Body of pancreas (tissue), 4 donors: ENCODE data around the gene TENM3. TPM values are rescaled to one million over a fixed set of nuclear protein-coding genes. Genes with fewer than 3 reads are reported as not detected.

ENCODE experiments used
- ATAC-seq: fragments of 150-250 bp; one replicate; pipeline ENCODE4 v1.9.1; 2016
- DNase-seq, 4 donors: peaks; one replicate each; pipeline ENCODE4 v3.0.0-alpha.2; 2019
- H3K27ac ChIP-seq, 4 donors: fragments of 200-600 bp; sonication (generic); 1 replicate in 3 of 4; 2 replicates in 1 of 4; pipeline versions ENCODE4 v1.5.1 to v1.6.1; 2016 to 2019; ENCODE audit warnings: mild to moderate bottlenecking in 1 of 4, mixed read lengths in 1 of 4, moderate library complexity in 1 of 4
- H3K27me3 ChIP-seq, 2 donors: fragments of 200-600 bp; sonication (generic); one replicate each; pipeline ENCODE4 v1.6.0; 2016; ENCODE audit warnings: mild to moderate bottlenecking in 1 of 2
- H3K36me3 ChIP-seq, 2 donors: fragments of 200-600 bp; sonication (generic); replicated peaks in 1 of 2; 2 replicates each; pipeline ENCODE4 v1.5.1; 2016; ENCODE audit warnings: low read depth in 2 of 2; ENCODE audit not compliant: insufficient read depth in 1 of 2
- H3K4me1 ChIP-seq: fragments of 200-600 bp; sonication (generic); one replicate; pipeline ENCODE4 v1.6.0; 2016
- H3K4me3 ChIP-seq, 2 donors: fragments of 200-600 bp; sonication (generic); 1 replicate in 1 of 2; 2 replicates in 1 of 2; pipeline ENCODE4 v1.5.1; 2016 to 2019
- H3K9me3 ChIP-seq, 3 donors: fragments of 200-600 bp; sonication (generic); 1 replicate in 2 of 3; 2 replicates in 1 of 3; pipeline ENCODE4 v1.5.1; 2016
- POLR2A ChIP-seq, 3 donors: fragments of 450-650 bp; IDR thresholded peaks; one replicate each; pipeline ENCODE4 v1.6.1; 2016; ENCODE audit warnings: antibody characterized with exemption in 3 of 3, mild to moderate bottlenecking in 2 of 3
- WGBS, 2 donors: methylation state at CpG; one replicate each; pipeline ENCODE4 v1.1.5; 2017; 5-methylcytosine and 5-hydroxymethylcytosine counted together
- intact Hi-C: fragments of 100-400 bp; cut with DNase I; formaldehyde crosslinking; loops from one replicate; pipeline ENCODE4 v1.15.1; 2023
- total RNA-seq, 2 donors: library from RNA; depleted of rRNA; stranded (reverse); fragments of >200 nt; gene quantifications; one replicate each; pipeline ENCODE4 v1.1.0, GENCODE V29; 2016
- TF ChIP-seq, protein P1 (sequence below), 7 experiments: fragments of 450-650 bp in 4 of 7; fragments of 200-600 bp in 3 of 7; sonication (generic) in 3 of 7; IDR thresholded peaks; one replicate each; pipeline ENCODE4 v1.5.1; 2016 to 2019; ENCODE audit warnings: antibody characterized with exemption in 7 of 7

Gene TENM3
- total RNA-seq, 2 donors from 2014 or later = 2.3 to 9.6 TPM

DNA sequence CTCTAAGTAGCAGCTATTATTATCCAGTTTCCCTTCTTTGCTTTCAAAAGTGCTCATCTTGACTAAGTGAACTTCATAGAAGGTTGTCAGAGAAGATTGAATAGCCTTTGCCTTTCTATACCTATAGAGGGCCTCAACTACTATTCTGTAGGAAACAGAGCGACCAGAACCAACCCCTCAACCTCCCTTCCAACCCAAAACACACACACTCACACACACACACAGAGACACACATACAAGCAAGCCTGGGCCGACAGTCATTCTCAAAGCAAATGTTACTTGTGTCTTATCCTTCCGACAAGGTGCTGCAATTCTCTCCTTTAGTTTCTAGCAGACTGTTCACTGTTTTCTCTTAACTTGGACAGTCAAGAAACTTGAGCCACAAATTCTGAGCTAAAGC is 472.3 kb downstream of the TENM3 start:
- TF ChIP-seq POLR2A (IDR thresholded peaks at IDR 0.05) = no peak
- TF ChIP-seq, protein P1, sequence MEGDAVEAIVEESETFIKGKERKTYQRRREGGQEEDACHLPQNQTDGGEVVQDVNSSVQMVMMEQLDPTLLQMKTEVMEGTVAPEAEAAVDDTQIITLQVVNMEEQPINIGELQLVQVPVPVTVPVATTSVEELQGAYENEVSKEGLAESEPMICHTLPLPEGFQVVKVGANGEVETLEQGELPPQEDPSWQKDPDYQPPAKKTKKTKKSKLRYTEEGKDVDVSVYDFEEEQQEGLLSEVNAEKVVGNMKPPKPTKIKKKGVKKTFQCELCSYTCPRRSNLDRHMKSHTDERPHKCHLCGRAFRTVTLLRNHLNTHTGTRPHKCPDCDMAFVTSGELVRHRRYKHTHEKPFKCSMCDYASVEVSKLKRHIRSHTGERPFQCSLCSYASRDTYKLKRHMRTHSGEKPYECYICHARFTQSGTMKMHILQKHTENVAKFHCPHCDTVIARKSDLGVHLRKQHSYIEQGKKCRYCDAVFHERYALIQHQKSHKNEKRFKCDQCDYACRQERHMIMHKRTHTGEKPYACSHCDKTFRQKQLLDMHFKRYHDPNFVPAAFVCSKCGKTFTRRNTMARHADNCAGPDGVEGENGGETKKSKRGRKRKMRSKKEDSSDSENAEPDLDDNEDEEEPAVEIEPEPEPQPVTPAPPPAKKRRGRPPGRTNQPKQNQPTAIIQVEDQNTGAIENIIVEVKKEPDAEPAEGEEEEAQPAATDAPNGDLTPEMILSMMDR (IDR thresholded peaks at IDR 0.05) = no peak
- Histone ChIP-seq H3K4me1 (no peaks in the 10 kb centered on the region), H3K4me3 (no peak overlapping the region), H3K27me3 (no peaks in the 10 kb centered on the region), H3K36me3 (no peaks in the 10 kb centered on the region), H3K27ac (no peak overlapping the region), H3K9me3 (no peaks in the 10 kb centered on the region)
- DNase-seq = no peak
- ATAC-seq = no peak
- WGBS, 2 donors = 79 to 87% methylated on average over 3 of the region's 3 CpGs
- intact Hi-C loops = no loop called here

DNA sequence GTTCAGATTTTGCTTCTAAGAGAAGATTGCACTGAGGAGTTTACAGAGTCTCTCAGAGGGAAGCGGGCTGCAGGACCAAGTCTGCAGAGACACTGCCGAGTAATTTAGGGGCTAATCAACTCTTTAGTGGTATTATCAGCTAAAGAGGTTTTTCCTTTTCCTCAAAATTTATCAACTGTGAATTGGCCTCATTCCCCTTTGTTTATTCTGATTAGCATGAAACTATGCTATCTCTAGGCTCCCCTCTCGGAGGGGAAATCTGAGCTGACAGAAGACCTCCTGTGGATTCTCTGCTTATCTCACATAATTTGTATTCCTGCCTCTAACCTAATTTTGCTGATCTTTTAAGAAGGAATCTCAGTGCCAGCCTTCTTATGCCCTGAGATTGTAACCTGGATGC is 473.0 kb downstream of the TENM3 start:
- no peaks in the 10 kb centered on the region for H3K36me3 ChIP-seq
- H3K27ac ChIP-seq = no peak overlapping the region
- H3K4me3 ChIP-seq = no peak overlapping the region
- TF ChIP-seq, protein P1 (IDR thresholded peaks at IDR 0.05) = no peak
- TF ChIP-seq POLR2A (IDR thresholded peaks at IDR 0.05) = no peak
- no peaks in the 10 kb centered on the region for H3K27me3 ChIP-seq
- ATAC-seq (no peak), DNase-seq (no peak)
- intact Hi-C loops = no loop called here
- no peaks in the 10 kb centered on the region for H3K9me3 ChIP-seq
- no peaks in the 10 kb centered on the region for H3K4me1 ChIP-seq
- 82 to 89% methylated on average over 3 of the region's 3 CpGs for WGBS, 2 donors

DNA sequence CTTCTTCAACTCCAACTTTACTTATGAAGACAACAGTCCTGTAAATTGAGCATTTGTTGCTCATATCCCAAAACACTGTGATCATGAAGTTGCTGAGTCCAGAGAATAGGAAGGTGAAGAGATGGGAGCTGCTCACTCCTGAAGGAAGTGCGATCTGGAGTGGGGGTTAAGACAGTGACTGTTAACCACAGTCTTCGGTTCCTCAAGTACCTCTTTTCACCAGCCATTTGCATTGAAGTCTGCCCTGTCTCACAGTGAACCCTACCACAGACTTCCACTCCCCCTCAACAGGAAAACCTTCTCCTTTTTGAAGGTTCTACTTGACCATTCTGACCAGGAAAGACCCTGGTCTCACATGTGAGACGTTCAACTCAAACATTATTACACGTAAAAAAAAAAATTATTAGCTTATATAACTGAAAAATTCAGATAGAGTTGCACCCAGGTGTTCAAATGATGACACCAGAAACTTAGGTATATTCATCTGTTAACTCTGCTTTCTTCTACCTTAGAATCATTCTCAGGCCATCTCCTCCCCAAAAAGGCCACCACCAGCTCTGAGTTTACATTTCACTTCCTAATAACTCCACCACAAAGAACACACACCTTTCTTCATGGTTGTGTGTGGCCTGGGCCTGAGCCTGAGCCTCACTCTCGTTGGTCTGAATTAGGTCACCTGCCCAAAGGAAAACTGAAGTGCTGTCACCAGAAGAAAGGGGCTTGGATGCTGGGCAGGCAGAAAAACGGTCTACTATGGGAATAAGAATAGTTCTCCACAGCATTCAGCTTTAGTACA is 474.8 kb downstream of the TENM3 start:
- no peak overlapping the region for H3K4me3 ChIP-seq
- no peaks in the 10 kb centered on the region for H3K4me1 ChIP-seq
- no peak for DNase-seq
- no peak overlapping the region for H3K27ac ChIP-seq
- H3K9me3 ChIP-seq = no peaks in the 10 kb centered on the region
- TF ChIP-seq POLR2A (IDR thresholded peaks at IDR 0.05) = no peak
- TF ChIP-seq, protein P1 (IDR thresholded peaks at IDR 0.05) = no peak
- WGBS, 2 donors = 77 to 78% methylated on average over 6 of the region's 6 CpGs
- no peaks in the 10 kb centered on the region for H3K36me3 ChIP-seq
- H3K27me3 ChIP-seq = no peaks in the 10 kb centered on the region
- ATAC-seq = no peak
- intact Hi-C loops = no loop called here

DNA sequence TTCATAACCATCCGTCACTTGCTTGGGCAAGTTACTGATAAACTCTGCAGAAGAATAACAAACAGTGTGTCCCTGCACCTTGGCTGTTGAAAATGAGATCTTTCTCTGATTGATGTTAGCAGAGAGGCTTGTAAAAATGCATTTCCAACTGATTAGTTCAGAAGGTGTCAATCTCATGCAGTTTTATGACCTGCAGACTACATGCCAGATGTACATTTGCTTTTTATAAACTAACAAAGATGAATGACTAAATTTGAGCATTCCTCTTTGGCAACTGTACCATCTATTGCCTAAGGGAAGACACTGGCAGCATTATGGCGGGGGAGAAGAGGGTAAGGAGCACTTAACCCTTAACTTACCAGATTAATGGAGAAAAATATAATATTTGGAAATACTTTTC is 481.2 kb downstream of the TENM3 start:
- no peaks in the 10 kb centered on the region for H3K27me3 ChIP-seq
- no peaks in the 10 kb centered on the region for H3K4me1 ChIP-seq
- H3K36me3 ChIP-seq = no peaks in the 10 kb centered on the region
- 37 to 48% methylated on average over 2 of the region's 2 CpGs for WGBS, 2 donors
- no peak overlapping the region for H3K4me3 ChIP-seq
- DNase-seq = no peak
- intact Hi-C loops = no loop called here
- no peaks in the 10 kb centered on the region for H3K9me3 ChIP-seq
- TF ChIP-seq POLR2A (IDR thresholded peaks at IDR 0.05) = no peak
- TF ChIP-seq, protein P1 (IDR thresholded peaks at IDR 0.05) = no peak
- no peak overlapping the region for H3K27ac ChIP-seq
- ATAC-seq = no peak

DNA sequence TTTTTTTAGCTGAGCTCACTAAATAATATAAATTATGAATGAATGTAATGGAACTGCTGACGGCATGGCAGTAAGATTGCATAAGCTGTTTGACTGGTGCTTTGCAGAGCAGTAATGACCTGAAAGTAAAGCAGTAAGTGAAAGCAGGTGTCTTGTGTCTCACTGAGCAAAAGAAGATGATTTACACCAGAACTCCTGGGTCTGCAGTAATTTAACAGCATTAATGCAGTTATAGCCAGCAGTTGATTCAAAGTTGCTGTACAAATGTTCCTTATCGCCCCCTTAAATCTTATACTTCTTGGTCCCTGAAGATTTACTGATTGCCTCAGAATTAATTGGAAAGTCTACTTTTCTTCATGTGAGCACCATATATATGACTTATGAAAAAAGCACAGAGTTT is 486.3 kb downstream of the TENM3 start:
- Histone ChIP-seq H3K27ac (no peak overlapping the region), H3K4me1 (no peaks in the 10 kb centered on the region)

More for the DNA sequence above, 486.3 kb downstream of the TENM3 start:
- Histone ChIP-seq H3K9me3 (no peaks in the 10 kb centered on the region), H3K4me3 (no peak overlapping the region), H3K27me3 (no peaks in the 10 kb centered on the region), H3K36me3 (no peaks in the 10 kb centered on the region)
- TF ChIP-seq, protein P1 (IDR thresholded peaks at IDR 0.05) = no peak
- no peak for TF ChIP-seq POLR2A (IDR thresholded peaks at IDR 0.05)
- 84 to 88% methylated on average over 2 of the region's 2 CpGs for WGBS, 2 donors
- ATAC-seq (no peak), DNase-seq (no peak)
- intact Hi-C loops = no loop called here
